Limb (tissue), 2 donors: ENCODE results near the gene CRTAP.
"Not testable (repeated sequence)": the region's sequence is repeated elsewhere in the genome, so short reads cannot be mapped to it uniquely, and the experiment has no call there.

Experiments used
- DNase-seq, 2 donors: peaks; one replicate each; pipeline ENCODE4 v3.0.0-alpha.2; 2016; ENCODE audit errors: extremely low spot score in 2 of 2

The CRTAP gene

DNA sequence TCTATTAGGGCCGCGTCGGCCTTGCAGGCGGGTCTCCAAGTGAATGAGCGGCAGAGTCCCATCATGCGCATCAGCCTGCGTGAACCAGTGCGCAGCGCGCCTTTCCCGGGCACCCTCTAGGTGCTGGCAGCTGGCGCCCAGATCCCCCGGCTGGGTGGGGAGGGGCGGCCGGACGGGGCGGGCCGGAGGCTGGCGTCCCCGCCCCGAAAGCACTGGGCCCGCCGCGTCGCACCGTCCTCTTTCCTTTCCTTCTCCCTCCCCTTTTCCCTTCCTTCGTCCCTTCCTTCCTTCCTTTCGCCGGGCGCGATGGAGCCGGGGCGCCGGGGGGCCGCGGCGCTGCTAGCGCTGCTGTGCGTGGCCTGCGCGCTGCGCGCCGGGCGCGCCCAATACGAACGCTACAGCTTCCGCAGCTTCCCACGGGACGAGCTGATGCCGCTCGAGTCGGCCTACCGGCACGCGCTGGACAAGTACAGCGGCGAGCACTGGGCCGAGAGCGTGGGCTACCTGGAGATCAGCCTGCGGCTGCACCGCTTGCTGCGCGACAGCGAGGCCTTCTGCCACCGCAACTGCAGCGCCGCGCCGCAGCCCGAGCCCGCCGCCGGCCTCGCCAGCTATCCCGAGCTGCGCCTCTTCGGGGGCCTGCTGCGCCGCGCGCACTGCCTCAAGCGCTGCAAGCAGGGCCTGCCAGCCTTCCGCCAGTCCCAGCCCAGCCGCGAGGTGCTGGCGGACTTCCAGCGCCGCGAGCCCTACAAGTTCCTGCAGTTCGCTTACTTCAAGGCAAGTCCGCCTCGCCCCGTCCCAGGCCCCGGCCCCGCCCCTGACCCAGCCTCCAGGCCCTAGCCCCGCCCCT, at the start of gene CRTAP:
TSS of gene CRTAP (plus strand) at position 243 of the 850 bp plus-strand sequence. CDS start at position 307, 64 bp downstream.
- peak; percentile 90 to 95 for DNase-seq

DNA sequence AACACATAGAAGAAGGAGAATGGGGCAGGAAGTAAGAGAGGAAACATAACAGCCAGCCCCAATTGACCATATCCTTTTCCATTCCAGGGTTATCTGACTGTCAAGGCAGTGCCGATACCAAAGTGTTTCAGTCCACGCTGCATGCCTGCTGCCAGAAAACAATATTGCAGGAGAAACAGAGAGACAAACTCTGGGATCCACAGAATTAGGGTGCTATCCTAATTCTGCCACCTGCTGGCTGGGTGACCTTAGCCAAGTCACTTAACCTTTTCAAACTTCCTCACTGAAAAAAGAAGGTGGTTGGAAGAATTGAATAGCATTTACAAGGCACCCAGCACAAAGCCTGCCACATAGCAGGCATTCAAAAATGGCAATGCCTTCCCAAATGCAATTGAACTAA, 48.9 kb upstream of the CRTAP start:
- no peak for DNase-seq

DNA sequence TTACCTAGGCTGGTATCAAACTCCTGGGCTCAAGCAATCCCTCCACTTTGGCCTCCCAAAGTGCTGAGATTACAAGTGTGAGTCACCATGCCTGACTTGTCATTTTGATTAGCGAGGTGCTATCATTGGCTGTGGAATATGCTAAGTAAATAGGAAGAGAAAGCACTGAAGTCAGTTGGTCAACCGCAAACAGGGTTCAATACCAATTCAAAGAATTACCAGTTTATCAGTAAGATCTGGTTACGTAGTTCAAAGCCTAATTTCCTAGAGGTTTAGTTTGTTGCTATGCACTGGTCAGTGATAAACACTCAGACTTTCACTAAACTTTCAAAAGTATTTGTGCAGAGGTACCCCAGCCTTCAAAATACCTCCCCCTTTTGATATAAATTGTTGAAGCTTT, 46.3 kb upstream of the CRTAP start:
- DNase-seq = no peak

DNA sequence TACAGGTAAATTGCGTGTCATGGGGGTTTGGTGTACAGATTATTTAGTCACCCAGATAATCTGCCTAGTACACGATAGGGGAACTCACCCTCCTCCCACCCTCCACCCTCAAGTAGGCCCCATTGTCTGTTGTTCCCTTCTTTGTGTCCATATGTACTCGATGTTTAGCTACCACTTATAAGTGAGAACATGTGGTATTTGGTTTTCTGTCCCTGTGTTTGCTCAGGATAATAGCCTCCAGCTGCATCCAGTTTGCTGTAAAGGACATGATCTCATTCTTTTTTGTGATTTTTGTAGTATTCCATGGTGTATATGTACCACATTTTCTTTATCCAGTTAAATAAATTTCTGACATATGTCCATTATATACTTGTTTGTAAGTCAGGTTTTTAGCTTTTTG, 44.0 kb upstream of the CRTAP start:
- peak in 1 of 2 donors; percentile 45 for DNase-seq

DNA sequence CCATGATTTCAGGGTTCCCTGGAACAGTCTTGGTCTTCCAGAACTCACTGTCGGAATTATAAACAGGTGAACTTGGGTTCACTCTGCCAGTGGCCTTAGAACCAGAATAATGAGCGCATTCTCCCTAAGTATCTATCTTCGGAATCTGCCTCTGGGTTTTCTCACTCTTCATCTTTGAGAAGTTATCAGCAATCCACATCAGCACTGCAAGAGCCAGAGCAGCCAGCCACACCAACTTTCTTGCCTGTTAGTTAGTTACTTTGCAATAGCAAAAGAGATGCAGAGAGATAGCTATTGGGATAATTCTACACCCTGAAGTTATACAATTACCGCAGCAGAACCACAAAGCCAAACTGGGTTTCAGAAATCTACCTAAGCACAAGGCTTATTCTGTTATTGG, 42.6 kb upstream of the CRTAP start:
- no peak for DNase-seq

DNA sequence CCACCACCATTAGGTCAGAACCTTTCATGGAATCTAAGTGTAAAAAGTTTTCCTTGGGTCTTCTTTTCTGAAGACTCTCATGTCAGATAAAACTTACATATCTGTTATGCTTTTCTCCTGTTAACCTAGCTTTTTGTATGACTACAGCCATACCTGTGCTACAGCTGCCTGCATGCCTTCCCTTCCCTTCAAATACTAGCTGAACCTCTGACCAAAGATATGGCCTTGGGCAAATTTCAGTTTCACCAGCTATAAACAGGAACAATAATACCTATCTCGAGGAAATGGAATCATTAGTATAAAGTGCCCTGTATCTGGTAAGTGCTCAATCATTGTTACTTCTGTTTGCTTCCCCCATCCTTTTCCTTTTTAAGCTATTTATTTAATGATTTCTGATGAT, 41.9 kb upstream of the CRTAP start:
- DNase-seq = no peak

DNA sequence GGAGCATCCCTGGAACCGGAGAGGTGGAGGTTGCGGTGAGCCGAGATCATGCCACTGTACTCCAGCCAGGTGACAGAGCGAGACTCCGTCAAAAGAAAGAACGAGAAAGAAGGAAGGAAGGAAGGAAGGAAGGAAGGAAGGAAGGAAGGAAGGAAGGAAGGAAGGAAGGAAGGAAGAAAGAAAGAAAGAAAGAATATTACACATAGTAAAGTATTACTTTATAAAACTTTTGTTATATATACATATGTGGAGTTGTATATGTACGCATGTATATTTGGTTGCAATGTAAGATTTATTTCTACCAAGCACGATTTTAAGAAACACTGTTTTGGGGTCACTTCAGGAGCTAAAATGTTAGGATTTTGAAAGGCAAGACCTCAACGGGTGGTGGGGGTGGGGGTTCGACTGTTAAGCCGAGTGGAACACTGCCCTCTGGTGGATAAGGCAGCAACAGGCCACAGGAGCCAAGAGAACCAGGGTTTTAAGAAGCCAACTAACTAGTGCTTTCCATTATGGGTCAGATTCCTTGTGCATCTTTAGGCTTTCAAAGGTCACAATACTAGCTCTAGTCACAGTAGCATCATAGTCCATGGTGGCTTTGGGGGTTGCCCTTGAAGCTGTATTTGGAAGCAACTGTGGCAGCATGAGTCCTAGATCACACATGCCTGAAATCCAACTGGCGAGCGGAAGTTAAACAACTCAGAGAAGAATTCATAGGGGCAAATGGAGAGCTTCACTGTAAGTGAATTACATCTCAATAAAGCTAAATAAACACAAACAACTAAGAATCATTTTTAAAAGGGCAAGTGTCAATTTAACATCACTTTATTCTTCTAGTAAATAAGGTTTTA, 39.4 kb upstream of the CRTAP start:
- DNase-seq = peak; percentile 50 to 64

DNA sequence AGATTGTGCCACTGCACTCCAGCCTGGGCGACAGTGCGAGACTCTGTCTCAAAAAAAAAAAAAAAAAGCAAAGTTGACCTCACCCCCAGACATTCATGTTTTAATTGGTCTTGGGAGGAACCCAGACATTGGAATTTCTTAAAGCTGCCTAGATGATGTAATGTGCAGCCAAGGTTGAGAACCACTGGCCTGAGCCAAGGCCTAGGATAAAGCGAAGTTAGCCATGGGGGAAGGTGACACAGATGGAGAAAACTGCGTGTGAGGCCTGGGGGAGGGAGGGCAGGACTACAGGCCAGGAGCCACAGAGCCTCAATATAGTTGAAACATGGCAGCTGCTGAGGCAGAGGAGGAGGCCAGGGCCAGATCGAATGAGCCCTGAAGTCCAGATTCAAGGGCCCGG, 37.8 kb upstream of the CRTAP start:
- DNase-seq = no peak

DNA sequence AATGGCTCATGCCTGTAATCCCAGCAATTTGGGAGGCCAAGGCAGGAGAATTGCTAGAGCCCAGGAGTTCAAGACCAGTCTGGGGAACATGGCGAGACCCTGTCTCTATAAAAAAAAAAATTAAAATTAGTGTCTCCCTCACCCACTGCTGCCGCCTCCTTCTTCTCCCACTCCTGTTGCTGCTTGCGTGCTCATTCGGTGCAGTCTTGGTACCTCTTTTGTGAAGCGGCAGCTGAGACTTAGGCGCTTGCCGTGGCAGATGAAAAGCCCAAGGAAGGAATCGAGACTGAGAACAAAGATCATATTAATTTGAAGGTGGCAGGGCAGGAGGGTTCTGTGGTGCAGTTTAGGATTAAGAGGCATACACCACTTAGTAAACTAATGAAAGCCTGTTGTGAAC, 36.9 kb upstream of the CRTAP start:
- DNase-seq = no peak

DNA sequence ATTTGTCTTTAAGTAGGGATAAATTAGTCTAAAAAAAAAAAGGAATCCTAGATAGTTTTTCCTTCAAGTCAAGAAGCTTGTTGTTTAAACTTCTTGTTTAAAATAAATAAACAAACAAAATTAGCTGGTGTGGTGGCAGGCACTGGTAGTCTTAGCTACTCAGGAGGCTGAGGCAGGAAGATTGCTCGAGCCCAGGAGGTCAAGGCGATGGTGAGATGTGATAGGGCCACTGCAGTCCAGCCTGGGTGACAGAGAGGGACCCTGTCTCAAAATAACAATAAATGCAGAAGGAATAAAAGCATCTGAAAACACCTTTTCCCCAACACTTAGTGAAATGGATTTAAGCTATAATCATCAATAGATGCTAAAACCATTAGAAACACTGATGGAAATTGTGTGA, 35.8 kb upstream of the CRTAP start:
- no peak for DNase-seq

DNA sequence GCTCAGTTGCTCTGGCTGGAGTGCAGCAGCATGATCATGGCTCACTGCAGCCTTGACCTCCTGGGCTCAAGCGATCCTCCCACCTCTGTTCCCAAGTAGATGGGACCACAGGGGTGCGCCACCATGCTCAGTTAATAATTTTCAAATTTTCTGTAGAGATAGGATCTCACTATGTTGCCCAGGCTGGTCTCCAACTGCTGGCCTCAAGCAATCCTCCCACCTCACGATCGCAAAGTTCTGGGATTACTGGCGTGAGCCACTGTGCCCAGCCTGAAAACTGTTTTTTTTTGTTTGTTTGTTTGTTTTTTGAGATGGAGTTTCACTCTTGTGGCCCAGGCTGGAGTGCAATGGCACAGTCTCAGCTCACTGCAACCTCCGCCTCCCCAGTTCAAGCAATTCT, 34.0 kb upstream of the CRTAP start:
- DNase-seq = not testable (repeated sequence)

DNA sequence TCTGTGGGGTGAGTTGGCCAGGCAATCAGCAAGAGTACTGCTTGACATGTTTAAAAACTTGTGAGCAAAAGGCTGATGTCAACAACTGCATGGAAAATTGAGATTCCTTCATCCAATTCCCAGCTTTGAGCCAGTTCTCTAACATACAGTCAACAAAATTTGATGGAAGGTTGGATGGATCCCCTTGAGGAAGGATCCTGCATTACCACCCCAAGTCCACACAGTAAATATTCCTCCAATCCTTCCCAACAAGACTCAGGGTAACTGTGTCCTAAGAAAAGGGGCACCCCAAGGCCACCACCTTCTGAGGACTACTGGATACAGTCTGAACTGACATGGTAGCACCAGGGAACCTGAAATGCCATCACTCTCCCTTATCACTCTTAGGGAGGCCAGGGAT, 32.0 kb upstream of the CRTAP start:
- DNase-seq = no peak

DNA sequence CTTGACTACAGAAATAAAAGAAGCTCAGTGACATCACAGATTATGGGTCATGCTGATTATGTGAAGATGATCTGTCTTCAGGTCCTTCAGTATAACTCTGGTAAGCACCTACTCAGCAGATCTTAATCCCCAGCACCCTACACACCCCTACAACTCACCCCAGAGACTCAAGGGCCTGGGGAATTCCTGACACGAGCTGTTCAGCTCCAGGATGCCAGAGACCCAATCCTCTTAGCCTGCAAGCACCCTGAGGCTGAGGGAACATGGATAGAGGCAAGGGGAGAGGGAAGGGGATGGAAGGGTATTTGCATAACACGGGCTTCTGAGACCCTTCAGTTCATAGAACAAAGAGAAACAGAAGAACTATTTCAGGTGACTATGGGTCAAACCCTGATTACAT, 29.9 kb upstream of the CRTAP start:
- no peak for DNase-seq

DNA sequence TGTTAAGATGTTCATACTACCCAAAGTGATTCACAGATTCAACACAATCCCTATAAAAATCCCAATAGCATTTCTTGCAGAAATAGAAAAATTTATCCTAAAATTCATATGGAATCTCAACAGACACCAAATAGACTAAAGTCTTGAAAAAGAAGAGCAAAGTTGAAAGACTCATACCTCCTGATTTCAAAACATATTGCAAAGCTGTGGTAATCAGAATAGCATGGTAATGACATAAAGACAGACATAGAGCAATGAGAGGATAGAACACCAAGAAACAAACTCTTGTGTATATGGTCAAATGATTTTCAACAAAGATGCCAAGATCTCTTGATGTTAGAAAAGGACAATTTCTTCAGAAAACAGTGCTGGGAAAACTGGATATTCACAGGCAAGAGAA, 25.1 kb upstream of the CRTAP start:
- no peak for DNase-seq

DNA sequence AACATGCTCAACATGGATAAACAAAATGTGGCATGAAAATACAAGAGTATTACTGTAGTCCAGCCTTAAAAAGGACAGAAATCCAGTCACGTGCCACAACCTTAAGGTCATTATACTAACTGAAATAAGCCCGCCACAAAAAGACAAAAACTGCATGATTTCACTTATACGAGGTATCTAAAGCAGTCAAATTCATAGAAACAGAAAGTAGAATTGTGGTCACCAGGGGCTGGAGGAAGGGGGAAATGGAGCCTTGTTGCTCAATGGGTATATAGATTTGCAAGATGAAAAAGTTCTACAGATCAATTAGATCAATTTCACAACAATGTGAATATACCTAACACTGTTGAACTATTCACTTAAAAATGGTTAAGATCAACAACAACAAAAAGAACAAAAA, 24.3 kb upstream of the CRTAP start:
- DNase-seq = no peak

DNA sequence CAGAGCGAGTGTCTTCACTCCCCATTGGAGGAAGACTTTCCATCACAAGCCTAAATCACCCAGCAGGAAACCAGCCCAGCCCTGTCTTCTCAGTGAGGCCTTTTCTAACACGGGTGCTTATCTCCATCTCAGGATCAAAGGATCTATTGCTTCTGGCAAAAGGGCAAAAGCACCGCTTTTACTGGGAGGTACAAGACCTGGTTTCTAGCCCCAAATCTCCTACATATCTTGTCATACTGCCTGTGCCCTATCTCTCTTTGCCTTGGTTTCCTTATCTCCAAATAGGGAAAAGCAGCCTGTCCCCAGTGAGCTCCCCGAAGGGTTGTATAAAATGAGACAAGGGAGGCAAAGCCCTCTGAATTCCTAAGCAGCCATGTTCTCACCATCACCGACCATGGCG, 22.1 kb upstream of the CRTAP start:
- no peak for DNase-seq

DNA sequence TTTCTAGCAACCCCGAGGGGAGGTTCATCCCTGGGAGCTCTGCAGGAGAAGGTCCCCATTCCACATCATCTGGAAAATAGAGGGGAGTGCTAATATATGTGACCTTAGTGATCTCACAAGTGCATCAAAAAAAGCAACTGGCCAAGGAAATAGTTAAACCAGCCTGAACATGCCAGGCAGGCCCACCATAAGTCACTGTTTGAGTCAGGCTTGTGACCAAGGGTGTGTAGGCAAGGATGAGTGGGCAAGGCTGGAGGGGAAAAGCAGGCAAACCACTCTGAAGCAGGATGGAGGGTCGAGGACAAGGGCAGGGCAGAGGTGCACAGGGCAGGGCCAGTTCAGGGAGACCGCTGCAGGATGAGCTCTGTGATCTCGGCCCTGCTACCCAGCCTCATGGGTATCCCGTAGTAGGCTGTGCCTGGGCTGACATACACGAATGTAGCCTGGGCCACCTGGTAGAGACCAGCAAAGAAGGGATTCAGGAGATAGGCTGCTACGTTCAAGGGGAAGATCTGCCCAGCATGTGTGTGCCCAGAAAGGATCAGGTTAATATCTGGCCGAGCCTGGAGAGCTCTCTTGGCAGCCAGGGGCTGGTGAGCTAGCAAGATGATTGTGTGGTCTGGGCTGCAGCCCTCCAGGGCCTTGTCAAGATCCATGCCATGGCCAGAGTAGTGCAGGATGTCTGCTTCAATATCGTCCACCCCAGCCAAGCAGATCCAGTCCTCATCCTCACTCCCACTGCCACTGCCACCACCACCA, 21.1 kb upstream of the CRTAP start:
- no peak for DNase-seq

DNA sequence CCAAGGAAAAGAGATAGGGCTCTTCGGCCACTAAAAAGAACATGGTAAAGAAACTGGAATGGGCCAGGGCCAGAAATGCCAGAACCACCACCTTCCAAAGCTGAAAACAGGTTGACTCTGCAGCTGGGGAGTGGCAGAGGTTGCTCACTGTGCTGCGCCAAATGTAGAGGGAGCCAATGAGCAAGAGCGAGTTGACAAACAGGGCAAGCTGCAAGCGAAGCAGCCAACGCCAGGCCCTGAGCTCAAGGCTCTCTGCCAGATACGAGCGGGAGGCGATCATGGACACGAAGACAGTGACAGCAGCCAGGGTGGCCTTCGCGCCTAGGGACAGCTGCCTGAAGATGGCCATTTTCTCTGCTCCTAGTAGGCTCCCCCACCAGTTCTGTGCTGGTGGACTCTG, 20.0 kb upstream of the CRTAP start:
- DNase-seq = no peak

DNA sequence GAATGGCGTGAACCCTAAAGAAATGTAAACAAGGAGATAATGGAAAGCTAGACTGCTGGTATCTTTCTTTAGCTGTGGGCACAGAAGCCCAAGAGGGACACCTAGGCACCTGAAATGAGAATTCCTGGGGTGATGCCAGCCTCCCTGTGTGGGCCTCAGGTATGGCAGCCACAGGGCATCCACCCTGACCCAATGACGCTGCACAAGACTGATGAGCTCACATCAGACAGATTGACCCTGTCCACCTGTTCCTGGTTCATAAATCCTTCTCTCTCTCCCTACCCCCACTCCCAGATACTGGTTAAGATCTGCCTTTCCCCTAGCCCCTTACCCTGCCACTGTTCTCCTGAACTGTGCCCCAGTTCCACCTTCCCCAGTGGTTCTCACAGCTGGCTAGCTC, 18.4 kb upstream of the CRTAP start:
- DNase-seq = no peak

DNA sequence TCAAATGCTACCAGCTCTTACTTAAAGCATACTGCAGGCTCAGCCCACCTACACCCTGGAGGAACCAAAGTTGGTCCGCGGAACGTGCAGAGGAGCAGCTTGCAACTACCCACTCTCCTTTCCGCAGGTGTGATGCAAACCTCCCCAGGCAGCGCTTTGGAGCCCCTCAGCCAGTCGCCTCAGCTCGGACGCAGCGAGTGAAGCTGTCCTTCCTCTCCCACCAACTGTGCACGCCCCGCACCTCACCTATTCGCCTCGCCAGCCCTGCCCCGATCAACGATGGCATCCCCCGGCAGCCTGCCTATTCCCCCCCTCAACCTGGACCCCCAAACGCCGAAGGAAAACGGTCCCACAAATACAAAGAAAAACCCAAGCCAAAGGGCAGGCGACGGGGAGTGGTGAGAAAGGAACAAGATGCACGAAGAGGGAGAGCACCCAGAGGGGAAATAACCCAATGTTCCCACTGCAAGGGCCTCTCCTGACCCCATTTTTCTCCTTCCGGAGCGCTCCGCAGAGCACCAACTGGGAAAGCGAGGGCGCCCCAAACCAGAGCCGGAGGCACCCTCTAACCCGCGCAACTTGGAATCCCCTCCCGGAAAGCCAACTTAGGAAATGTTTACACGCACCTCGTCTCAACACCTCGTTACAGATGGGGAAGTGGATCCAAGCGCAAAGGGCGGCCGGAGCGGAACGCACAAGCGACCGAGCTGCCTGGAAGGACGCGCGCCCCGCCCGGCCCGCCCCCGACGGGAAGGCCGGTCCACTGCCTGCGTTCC, 17.5 kb upstream of the CRTAP start:
- no peak for DNase-seq

DNA sequence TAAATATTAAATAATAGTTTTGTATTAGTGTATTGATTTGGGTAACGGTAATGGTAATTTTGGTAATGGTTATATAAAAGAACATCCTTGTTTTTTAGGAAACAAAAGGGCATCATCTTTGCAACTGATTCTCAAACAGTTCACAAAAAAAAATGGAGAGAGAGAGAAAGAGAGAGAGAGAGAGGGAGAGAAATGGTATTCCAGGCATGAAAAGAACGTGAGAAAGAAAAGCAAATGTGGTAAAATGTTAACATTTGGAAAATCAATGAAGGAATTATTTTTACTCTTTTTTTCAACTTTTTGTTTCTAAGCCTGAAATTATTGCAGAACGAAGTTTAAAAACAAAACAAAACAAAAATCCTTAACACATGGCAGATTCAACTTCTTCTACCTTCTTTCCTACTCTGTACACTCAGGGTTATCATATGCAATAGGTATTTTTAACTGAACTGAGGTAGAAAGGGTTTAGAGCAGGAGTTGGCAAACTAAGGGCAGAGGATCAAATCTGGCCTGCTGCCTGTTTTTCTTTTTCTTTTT, 14.6 kb upstream of the CRTAP start:
- no peak for DNase-seq
